HCT116 (cell line): ENCODE results near the gene CIROP. TPM values are rescaled to one million over a fixed set of nuclear protein-coding genes. Genes with fewer than 3 reads are reported as not detected.

Source experiments
- ATAC-seq: fragments of 200-7000 bp; cut with Tn5 transposase; 2 replicates; pipeline ENCODE4 v1.9.1; 2020; ENCODE audit warnings: mild to moderate bottlenecking, moderate library complexity
- BruUV-seq: library from RNA; stranded (reverse); fragments of 400-500 nt; replicated peaks from 2 replicates; lab custom pipeline; 2021; lab: Mats Ljungman, UMichigan
- CTCF ChIA-PET: fragments of 300-600 bp; sonication (Branson Sonifier 250); formaldehyde crosslinking; loops from one replicate; lab custom pipeline; 2021; ENCODE audit warnings: antibody characterized with exemption; lab: Charles Lee
- POLR2A ChIA-PET: fragments of 300-600, 350-600 bp; sonication (Branson Sonifier 250); formaldehyde crosslinking; loops from one replicate; lab custom pipeline; 2021; ENCODE audit warnings: antibody characterized with exemption; lab: Charles Lee
- RAD21 ChIA-PET, 2 experiments: fragments of 300-600 bp; sonication (Branson Sonifier 250); formaldehyde crosslinking; loops; one replicate each; lab custom pipeline; 2023; ENCODE audit warnings: low total read pairs in 2 of 2; ENCODE audit not compliant: uncharacterized antibody in 2 of 2, unreplicated experiment in 2 of 2, low non-redundant PET in 1 of 2; lab: Charles Lee
- DNase-seq: peaks from one replicate; pipeline ENCODE4 v3.0.0-alpha.2; 2010; ENCODE audit warnings: low read depth, low spot score
- H2AFZ ChIP-seq: fragments of 200-600 bp; shearing (Covaris generic), sonication (generic); 2 replicates; pipeline ENCODE4 v1.6.1; 2017; ENCODE audit warnings: low read depth, mixed run types, mixed read lengths, antibody characterized with exemption, low read length; ENCODE audit not compliant: poor library complexity, severe bottlenecking
- H3K27ac ChIP-seq: 2 replicates; pipeline ENCODE4 v1.5.1; 2012; ENCODE audit warnings: low read depth, low read length
- H3K27me3 ChIP-seq: fragments of 200-600 bp; sonication (generic); 2 replicates; pipeline ENCODE4 v1.6.1; 2016; ENCODE audit warnings: mixed run types, low read length, mixed read lengths; ENCODE audit not compliant: insufficient read depth
- H3K36me3 ChIP-seq, 2 experiments: fragments of 200-500 bp in 1 of 2; fragments of 200-600 bp in 1 of 2; sonication (Bioruptor generic) in 1 of 2; sonication (generic) in 1 of 2; 2 replicates each; pipeline versions ENCODE4 v1.5.1 to v1.6.1; 2014 to 2016; ENCODE audit warnings: low read length in 2 of 2, inconsistent platforms in 1 of 2, mixed read lengths in 1 of 2, mixed run types in 1 of 2; ENCODE audit not compliant: insufficient read depth in 2 of 2, control insufficient read depth in 1 of 2
- H3K4me1 ChIP-seq, 2 experiments: fragments of 200-600 bp in 1 of 2; sonication (generic) in 1 of 2; 2 replicates each; pipeline versions ENCODE4 v1.5.1 to v1.6.1; 2012 to 2017; ENCODE audit warnings: low read length in 2 of 2, inconsistent platforms in 1 of 2, mild to moderate bottlenecking in 1 of 2, mixed read lengths in 1 of 2, mixed run types in 1 of 2, moderate library complexity in 1 of 2; ENCODE audit not compliant: insufficient read depth in 2 of 2, control insufficient read depth in 1 of 2
- H3K4me2 ChIP-seq: fragments of 200-600 bp; sonication (generic); 2 replicates; pipeline ENCODE4 v1.6.1; 2017; ENCODE audit warnings: mixed run types, low read length, mixed read lengths
- H3K4me3 ChIP-seq, 2 experiments: fragments of 200-600 bp in 1 of 2; sonication (generic) in 1 of 2; replicated peaks in 1 of 2; 2 replicates each; pipeline ENCODE4 v1.5.1; 2011 to 2016; ENCODE audit warnings: low read length in 2 of 2, control low read depth in 1 of 2, low read depth in 1 of 2, mild to moderate bottlenecking in 1 of 2, mixed read lengths in 1 of 2, mixed run types in 1 of 2
- H3K79me2 ChIP-seq: fragments of 200-600 bp; sonication (generic); 2 replicates; pipeline ENCODE4 v1.6.1; 2017; ENCODE audit warnings: mild to moderate bottlenecking, mixed run types, low read length, moderate library complexity, mixed read lengths; ENCODE audit not compliant: insufficient read depth
- H3K9ac ChIP-seq: fragments of 200-600 bp; sonication (generic); 2 replicates; pipeline ENCODE4 v1.6.1; 2016; ENCODE audit warnings: low read length, mixed read lengths
- H3K9me2 ChIP-seq: fragments of 200-600 bp; sonication (generic), shearing (Covaris generic); 2 replicates; pipeline ENCODE4 v1.6.1; 2017; ENCODE audit warnings: mixed run types, mild to moderate bottlenecking, moderate library complexity; ENCODE audit not compliant: insufficient read depth
- H3K9me3 ChIP-seq, 2 experiments: fragments of 200-500 bp in 1 of 2; fragments of 200-600 bp in 1 of 2; sonication (Bioruptor generic) in 1 of 2; sonication (generic) in 1 of 2; 2 replicates each; pipeline ENCODE4 v1.6.1; 2014 to 2017; ENCODE audit warnings: low read length in 2 of 2, mixed read lengths in 2 of 2, inconsistent platforms in 1 of 2, low read depth in 1 of 2, mild to moderate bottlenecking in 1 of 2, mixed run types in 1 of 2, moderate library complexity in 1 of 2; ENCODE audit not compliant: control insufficient read depth in 1 of 2, insufficient read depth in 1 of 2
- H4K20me1 ChIP-seq: fragments of 200-600 bp; sonication (generic), shearing (Covaris generic); 2 replicates; pipeline ENCODE4 v1.6.1; 2017; ENCODE audit warnings: mixed run types, mild to moderate bottlenecking, moderate library complexity; ENCODE audit not compliant: insufficient read depth
- CBX3 ChIP-seq: IDR thresholded peaks from 2 replicates; pipeline ENCODE4 v1.6.1; 2012; ENCODE audit warnings: low read depth
- CEBPB ChIP-seq: IDR thresholded peaks from 2 replicates; pipeline ENCODE4 v1.6.1; 2012; ENCODE audit warnings: low read depth
- EZH2 ChIP-seq: fragments of 200-600 bp; sonication (generic); IDR thresholded peaks from 2 replicates; pipeline ENCODE4 v1.6.1; 2017; ENCODE audit warnings: antibody characterized with exemption, mixed run types
- EZH2phosphoT487 ChIP-seq: fragments of 200-600 bp; IDR thresholded peaks from 2 replicates; pipeline ENCODE4 v1.6.1; 2018; ENCODE audit warnings: antibody characterized with exemption, borderline replicate concordance
- FOSL1 ChIP-seq: IDR thresholded peaks from 2 replicates; pipeline ENCODE4 v1.6.1; 2012; ENCODE audit warnings: low read depth
- JUND ChIP-seq: IDR thresholded peaks from 2 replicates; pipeline ENCODE4 v1.6.1; 2012
- MAX ChIP-seq: IDR thresholded peaks from 2 replicates; pipeline ENCODE4 v1.6.1; 2012
- POLR2A ChIP-seq: IDR thresholded peaks from 2 replicates; pipeline ENCODE4 v1.7.0; 2011; ENCODE audit warnings: borderline replicate concordance; ENCODE audit not compliant: insufficient read depth, insufficient read length; ENCODE audit errors: extremely low read depth
- REST ChIP-seq: IDR thresholded peaks from 2 replicates; pipeline ENCODE4 v1.6.1; 2012; ENCODE audit warnings: low read depth
- SP1 ChIP-seq: IDR thresholded peaks from 2 replicates; pipeline ENCODE4 v1.6.1; 2012; ENCODE audit warnings: low read depth
- ZNF274 ChIP-seq: fragments of 200-500 bp; sonication (Bioruptor generic); IDR thresholded peaks from 2 replicates; pipeline ENCODE4 v1.6.1; 2014; ENCODE audit warnings: mild to moderate bottlenecking, low read depth, low read length, inconsistent platforms
- intact Hi-C: fragments of 100-400 bp; cut with micrococcal nuclease; formaldehyde crosslinking; loops from 2 replicates; pipeline ENCODE4 v1.10.0; 2022
- total RNA-seq: library from RNA; stranded (reverse); gene quantifications from one replicate; pipeline ENCODE4 v1.2.1, GENCODE V29; 2021; ENCODE audit not compliant: unreplicated experiment

CIROP gene
- total RNA-seq, 1 experiment from 2014 or later: not detected

GRCh38 chr14:23055621-23056144, 49.1 kb downstream of the CIROP start:
- TF ChIP-seq EZH2 (no peak), MAX (no peak), JUND (no peak), CEBPB (no peak), POLR2A (no peak), CBX3 (no peak), FOSL1 (no peak), REST (no peak), EZH2phosphoT487 (no peak), ZNF274 (no peak), SP1 (no peak)
- H4K20me1 ChIP-seq: no peaks in the 10 kb centered on the region
- H3K9me3 ChIP-seq: no peaks in the 10 kb centered on the region
- no peaks in the 10 kb centered on the region for H3K27me3 ChIP-seq
- no peak for ATAC-seq
- intact Hi-C loops: loop anchor here (5.0 kb wide), 2 partner anchors 48 to 498 kb away; no protein-coding TSS in a partner anchor
- peaks cover 12 to 28% of the 10 kb centered on the region in 2 experiments for H3K4me1 ChIP-seq
- H3K79me2 ChIP-seq: peaks cover 1% of the 10 kb centered on the region; the same call in 1 of the 2 replicates
- peak overlapping the region; percentile 84; the same call in 1 of the 2 replicates for H3K27ac ChIP-seq
- no peaks in the 10 kb centered on the region for H3K9me2 ChIP-seq
- DNase-seq: no peak
- peak overlapping the region; percentile 95 for H3K4me2 ChIP-seq
- no TSS peak for BruUV-seq
- CTCF ChIA-PET: interaction anchor here (1.5 to 9.9 kb wide), 5 partner anchors 13 to 82 kb away, joined by 6 to 175 read pairs (median 13); partner anchors contain the start of gene AJUBA
- POLR2A ChIA-PET: interaction anchor here (1.1 to 1.3 kb wide), 2 partner anchors 16 to 39 kb away, joined by 3 read pairs; partner anchors contain the start of genes ACIN1 and C14orf119
- no peak overlapping the region for H3K9ac ChIP-seq
- H3K4me3 ChIP-seq: peak overlapping the region in 1 of 2 experiments; percentile 59; a peak in 1 of 4 replicates
- peaks cover 10 to 12% of the 10 kb centered on the region in 2 experiments; a peak in 3 of 4 replicates for H3K36me3 ChIP-seq
- RAD21 ChIA-PET: interaction anchor here (1.0 to 2.2 kb wide), 3 partner anchors 13 to 61 kb away, joined by 3 to 10 read pairs (median 3); no protein-coding TSS in a partner anchor
- no peak overlapping the region for H2AFZ ChIP-seq
